ENCODE data around the gene CACNA1D.
"Not testable (repeated sequence)": the region's sequence is repeated elsewhere in the genome, so short reads cannot be mapped to it uniquely, and the experiment has no call there.

CACNA1D gene

DNA sequence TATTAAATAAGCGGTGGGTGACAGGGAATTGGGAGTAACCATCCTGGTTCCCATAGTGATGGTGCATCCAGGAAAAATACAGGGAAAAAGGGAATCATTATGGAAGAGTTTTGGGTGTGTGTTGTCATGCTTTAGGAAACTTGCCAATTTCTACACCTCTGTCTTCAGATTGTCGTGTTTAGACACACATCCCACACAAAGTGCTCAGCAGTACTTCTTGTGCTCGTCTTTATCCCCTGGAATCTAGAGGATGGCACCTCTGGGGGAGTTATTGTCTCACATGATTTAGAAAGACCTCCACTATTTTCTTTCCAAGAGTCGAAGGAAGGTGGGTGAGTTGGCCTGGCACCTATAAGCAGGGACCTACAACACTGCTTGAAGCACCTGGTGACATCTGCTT is 35.8 kb downstream of the CACNA1D start:
- DNase-seq: no peak

- no peak for DNase-seq
Observed at GRCh38 chr3:53531749-53532148, 37.3 kb downstream of the CACNA1D start.

DNA sequence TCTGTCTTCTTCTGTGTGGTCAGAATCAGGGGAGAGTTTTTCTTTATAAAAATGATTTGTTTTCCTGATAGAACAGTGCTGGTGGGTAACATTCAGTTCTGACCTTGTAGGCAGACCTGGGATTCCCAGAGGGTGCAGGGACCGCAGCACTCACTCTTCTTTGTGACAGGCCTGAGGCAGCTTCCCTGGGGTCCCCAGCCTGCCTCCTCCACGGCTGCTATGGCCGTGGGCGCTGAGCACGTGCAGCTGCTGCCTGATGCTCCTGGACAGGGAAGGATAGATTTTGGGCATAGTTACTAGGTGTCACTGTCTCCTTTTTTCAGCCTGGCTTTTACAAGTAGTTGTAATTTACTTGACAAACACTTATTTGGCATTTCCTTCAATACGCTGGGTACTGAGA is 39.1 kb downstream of the CACNA1D start:
- no peak for DNase-seq

- no peak for DNase-seq
Observed at GRCh38 chr3:53534216-53534615, 39.8 kb downstream of the CACNA1D start.

DNA sequence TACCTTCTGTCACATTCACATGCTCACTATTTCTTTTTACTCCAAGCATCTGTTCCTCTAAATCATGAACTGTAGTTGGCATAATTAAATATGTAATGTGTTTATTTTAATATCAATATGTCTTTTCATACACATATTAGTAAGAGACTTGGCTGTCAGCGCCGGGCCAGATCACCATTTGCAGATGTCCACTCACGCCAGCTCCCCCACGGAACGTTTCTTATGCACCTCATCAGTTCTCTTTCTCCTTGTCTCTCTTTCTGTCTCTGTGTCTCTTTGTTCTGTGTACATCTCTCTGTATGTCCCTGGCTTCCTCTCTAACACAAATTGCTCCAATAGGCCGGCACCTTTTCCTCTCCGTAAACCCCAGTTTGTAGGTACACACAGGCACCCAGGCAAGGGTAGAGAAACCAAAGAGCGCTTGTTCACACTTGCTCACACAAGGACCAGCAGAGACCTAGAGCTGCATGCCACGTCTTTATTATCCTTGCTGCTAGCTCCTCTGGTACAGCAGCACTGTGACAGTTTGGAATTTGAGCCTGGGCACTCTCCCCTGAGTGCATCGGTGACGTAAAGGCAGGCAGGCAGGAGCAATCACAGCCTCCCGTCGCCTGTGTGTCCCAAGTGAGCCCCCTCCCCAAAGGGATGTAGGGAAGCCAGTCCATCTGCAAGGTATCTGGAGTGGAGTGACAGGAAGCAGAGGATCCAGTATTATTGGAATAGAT is 40.4 kb downstream of the CACNA1D start:
- no peak for DNase-seq

GRCh38 chr3:53536282-53536681 is 41.9 kb downstream of the CACNA1D start:
- no peak for DNase-seq

- DNase-seq: no peak
Observed at GRCh38 chr3:53544357-53544756, 49.9 kb downstream of the CACNA1D start.

- no peak for DNase-seq
Observed at GRCh38 chr3:53545310-53545995, 51.0 kb downstream of the CACNA1D start.

DNA sequence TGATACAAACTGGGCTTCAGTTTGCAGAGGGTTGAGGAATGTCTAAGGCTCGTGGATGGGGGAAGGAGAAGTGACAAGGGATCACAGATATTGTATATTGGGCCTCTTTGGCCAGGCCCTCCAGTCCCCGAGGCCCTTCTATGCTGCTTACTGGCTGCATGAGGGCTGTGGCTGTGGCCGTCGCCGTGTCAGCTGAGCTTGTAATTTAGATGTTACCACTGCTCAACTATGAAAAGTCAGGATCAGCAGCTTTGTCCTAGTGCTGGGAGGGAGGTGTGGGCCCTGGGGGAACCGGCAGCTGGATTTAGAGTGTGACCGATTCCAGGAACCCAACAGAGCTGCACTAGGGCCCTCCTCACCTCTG is 51.6 kb downstream of the CACNA1D start:
- DNase-seq: no peak

- DNase-seq: no peak
Observed at GRCh38 chr3:53547327-53547726, 52.9 kb downstream of the CACNA1D start.

DNA sequence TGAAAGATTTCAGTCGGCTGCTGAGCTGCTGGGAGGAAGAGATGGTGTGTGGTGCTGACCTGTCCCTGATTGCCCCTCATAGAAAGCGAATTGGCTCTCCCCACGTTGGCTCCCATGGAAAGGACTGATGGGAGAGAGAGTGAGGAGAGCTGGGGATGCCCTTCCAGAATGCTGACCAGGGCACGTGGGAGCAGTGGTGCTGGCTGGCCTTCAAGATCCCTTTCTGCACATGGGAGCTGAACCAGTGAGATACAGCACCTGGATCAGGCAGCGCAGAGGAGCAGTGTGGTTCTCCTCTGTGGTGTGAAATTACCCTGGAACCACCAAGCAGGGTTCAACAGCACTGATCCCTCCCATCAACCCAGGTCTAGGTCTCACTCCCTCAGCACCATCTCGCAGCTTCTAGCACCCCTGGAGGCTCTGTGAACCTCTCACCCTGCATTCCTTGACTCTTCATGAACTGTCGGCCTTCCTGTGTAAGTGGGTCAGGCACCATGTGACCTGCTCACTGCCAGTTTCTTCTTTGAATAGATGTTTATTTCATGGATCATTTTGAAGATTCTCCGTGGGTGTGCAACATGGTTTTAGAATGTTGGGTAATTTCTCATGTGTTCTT is 55.7 kb downstream of the CACNA1D start:
- no peak for DNase-seq

- no peak for DNase-seq
Observed at GRCh38 chr3:53551324-53551723, 56.9 kb downstream of the CACNA1D start.

- DNase-seq: no peak
Observed at GRCh38 chr3:53552730-53553129, 58.3 kb downstream of the CACNA1D start.

DNA sequence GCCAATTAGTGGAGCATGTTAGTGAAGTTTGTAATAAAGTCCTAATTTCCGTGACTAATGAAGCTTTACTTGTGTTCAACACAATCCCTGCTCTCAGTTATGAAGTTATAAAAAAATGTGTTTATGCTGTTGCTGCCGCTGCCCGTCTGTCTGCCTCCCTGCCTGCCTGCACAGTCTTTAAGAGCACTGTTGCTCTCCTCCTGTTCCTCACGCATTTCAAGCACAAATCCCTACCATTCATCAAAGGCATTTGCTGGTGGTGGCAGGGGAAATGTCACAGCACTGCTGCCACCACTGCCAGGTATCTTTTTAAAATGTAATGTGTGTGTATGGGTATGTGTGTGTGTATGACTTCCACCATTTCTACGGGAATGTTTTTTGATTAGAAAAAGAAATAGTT is 58.8 kb downstream of the CACNA1D start:
- no peak for DNase-seq

GRCh38 chr3:53554559-53555067 is 60.2 kb downstream of the CACNA1D start:
- DNase-seq: no peak

DNA sequence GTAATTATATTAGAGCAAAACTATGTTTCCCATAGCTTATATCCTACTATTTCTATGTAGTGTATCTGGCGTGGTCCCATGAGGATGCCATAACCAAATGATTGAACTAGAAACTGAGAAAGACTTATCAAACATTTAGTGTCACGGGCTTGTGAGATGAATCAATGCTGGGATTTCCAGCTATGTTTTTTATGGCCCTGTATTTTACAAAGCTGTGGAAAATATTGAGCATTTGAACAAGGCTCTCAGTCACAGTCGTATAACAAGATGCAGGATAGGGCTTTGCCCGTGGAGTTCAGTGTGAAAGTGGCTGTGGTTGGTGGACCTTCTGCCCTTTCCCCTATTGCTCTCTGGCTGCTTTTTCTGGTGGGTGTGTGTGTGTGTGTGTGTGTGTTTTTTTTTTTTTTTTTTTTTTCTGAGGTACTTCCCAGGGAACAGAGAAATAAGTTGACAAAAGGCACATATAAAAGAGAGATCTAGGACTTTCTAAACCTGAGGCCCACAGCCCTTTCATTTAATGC is 60.7 kb downstream of the CACNA1D start:
- no peak for DNase-seq

DNA sequence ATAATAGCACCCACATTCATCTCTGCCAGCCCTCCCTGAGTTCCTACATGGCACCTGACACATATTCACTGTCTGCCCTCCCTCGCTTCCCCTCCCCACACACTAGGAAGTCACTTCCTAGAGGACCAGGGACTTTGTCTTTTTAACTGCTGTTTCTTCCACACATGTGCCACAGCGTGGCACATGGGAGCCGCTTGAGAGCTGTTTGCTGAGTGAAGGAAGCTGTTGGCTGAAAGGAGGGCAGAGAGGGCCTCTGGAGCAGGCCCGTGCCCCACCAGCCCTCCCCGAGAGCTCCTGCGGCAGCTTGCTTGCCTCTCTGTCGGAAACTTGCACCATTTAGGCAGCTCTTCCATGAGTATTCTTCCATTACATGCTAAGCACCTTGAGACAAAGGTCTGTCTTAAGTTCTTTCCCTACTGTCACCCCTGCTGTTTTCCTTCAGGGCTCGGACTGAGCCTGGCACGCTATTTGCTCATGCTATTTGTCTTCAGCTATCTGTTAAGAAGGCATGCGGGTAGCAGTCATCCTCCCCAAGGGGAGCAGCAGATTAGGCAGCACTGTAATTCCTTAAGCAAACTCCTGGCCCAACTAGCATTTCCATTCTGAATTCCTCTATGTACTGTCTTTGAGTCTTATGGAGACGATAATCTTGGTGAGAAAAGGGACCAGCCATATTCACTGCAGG is 72.2 kb downstream of the CACNA1D start:
- DNase-seq: no peak

GRCh38 chr3:53570081-53570480 is 75.7 kb downstream of the CACNA1D start:
- DNase-seq: no peak

- no peak for DNase-seq
Observed at GRCh38 chr3:53570709-53571108, 76.3 kb downstream of the CACNA1D start.

- no peak for DNase-seq
Observed at GRCh38 chr3:53571264-53571663, 76.9 kb downstream of the CACNA1D start.

- not testable (repeated sequence) for DNase-seq
Observed at GRCh38 chr3:53572184-53572583, 77.8 kb downstream of the CACNA1D start.

DNA sequence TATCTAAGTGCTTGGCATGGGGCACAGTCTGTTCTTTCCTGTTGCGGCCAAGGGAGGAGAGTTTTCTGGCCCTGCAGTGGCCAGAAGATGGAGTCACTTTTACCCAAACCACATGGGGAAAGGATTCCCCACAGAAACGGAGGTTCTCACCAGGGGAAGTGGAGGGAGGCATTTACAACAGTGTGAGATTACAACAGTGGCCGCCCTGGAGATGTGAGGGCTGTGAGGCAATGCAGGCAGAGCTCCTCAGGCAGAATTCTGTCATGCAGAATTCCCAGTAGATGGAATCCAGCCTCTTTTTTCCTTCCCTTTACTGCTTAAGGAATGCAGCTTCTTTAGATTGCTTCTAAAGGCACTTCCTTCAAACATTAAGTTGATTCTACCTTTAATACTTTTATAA is 83.1 kb downstream of the CACNA1D start:
- no peak for DNase-seq

- no peak for DNase-seq
Observed at GRCh38 chr3:53579636-53580035, 85.2 kb downstream of the CACNA1D start.

All from activated T-cell treated with anti-CD3 and anti-CD28 coated beads for 4 hours (primary cell).